Endothelial cell of umbilical vein (primary cell): ENCODE results near the gene NKX2-3. TPM values are rescaled to one million over a fixed set of nuclear protein-coding genes. Genes with fewer than 3 reads are reported as not detected.

Source experiments
- BruUV-seq: library from RNA; stranded (reverse); fragments of 400-500 nt; replicated peaks from 2 replicates; lab custom pipeline; 2021; lab: Mats Ljungman, UMichigan
- CTCF ChIA-PET: fragments of 300-600, 350-600 bp; sonication (Branson Sonifier 250); formaldehyde crosslinking; loops from one replicate; lab custom pipeline; 2021; ENCODE audit warnings: antibody characterized with exemption, inconsistent platforms; lab: Charles Lee
- POLR2A ChIA-PET: fragments of 300-600, 350-600 bp; sonication (Branson Sonifier 250); formaldehyde crosslinking; loops from one replicate; lab custom pipeline; 2021; ENCODE audit warnings: antibody characterized with exemption, inconsistent platforms; lab: Charles Lee
- DNase-seq: peaks from one replicate; pipeline ENCODE4 v3.0.0-alpha.2; 2011; ENCODE audit warnings: low read depth, low spot score
- FAIRE-seq: peaks from 2 replicates; lab custom pipeline; 2011; peaks lifted over from hg19 to GRCh38; lab: Jason Lieb, UNC
- H2AFZ ChIP-seq: 2 replicates; pipeline ENCODE4 v1.6.0; 2012; ENCODE audit warnings: low read depth, low read length, control low read depth, inconsistent platforms
- H3K27ac ChIP-seq: 2 replicates; pipeline ENCODE4 v1.5.1; 2011; ENCODE audit warnings: low read depth, mild to moderate bottlenecking, control low read depth, low read length, moderate library complexity; ENCODE audit not compliant: insufficient read depth
- H3K27me3 ChIP-seq, 2 experiments: 2 replicates each; pipeline versions ENCODE4 v1.6.0 to v1.6.1; 2011; ENCODE audit warnings: low read length in 2 of 2, mixed read lengths in 1 of 2; ENCODE audit not compliant: control insufficient read depth in 2 of 2, insufficient read depth in 2 of 2
- H3K36me3 ChIP-seq, 2 experiments: 2 replicates in 1 of 2; 3 replicates in 1 of 2; pipeline ENCODE4 v1.5.1; 2011; ENCODE audit warnings: low read length in 2 of 2, mild to moderate bottlenecking in 1 of 2, moderate library complexity in 1 of 2; ENCODE audit not compliant: control insufficient read depth in 2 of 2, insufficient read depth in 2 of 2; ENCODE audit errors: extremely low read depth in 1 of 2
- H3K4me1 ChIP-seq: 3 replicates; pipeline ENCODE4 v1.5.1; 2011; ENCODE audit warnings: mild to moderate bottlenecking, low read length; ENCODE audit not compliant: control insufficient read depth, insufficient read depth; ENCODE audit errors: extremely low read depth
- H3K4me2 ChIP-seq: 2 replicates; pipeline ENCODE4 v1.6.1; 2011; ENCODE audit warnings: low read length, control low read depth, mixed read lengths; ENCODE audit not compliant: insufficient read depth
- H3K4me3 ChIP-seq, 3 experiments: fragments of 200-600 bp in 1 of 3; sonication (generic), shearing (Covaris generic) in 1 of 3; replicated peaks in 1 of 3; 2 replicates each; pipeline ENCODE4 v1.5.1; 2011 to 2016; ENCODE audit warnings: control low read depth in 3 of 3, low read length in 3 of 3, mild to moderate bottlenecking in 2 of 3, inconsistent platforms in 1 of 3, low read depth in 1 of 3, moderate library complexity in 1 of 3; ENCODE audit not compliant: insufficient read depth in 1 of 3
- H3K79me2 ChIP-seq: 2 replicates; pipeline ENCODE4 v1.6.0; 2012; ENCODE audit warnings: low read length, inconsistent platforms; ENCODE audit not compliant: control insufficient read depth, insufficient read depth
- H3K9ac ChIP-seq: replicated peaks from 2 replicates; pipeline ENCODE3; 2011; ENCODE audit warnings: low read length, control low read depth; ENCODE audit not compliant: insufficient read depth; ENCODE audit errors: extremely low read depth
- H3K9me1 ChIP-seq: replicated peaks from 3 replicates; pipeline ENCODE4 v1.6.0; 2011; ENCODE audit warnings: mild to moderate bottlenecking, low read length; ENCODE audit not compliant: control insufficient read depth, insufficient read depth; ENCODE audit errors: extremely low read depth
- H3K9me3 ChIP-seq: replicated peaks from 2 replicates; pipeline ENCODE4 v1.5.1; 2012; ENCODE audit warnings: low read length, inconsistent platforms; ENCODE audit not compliant: control insufficient read depth, insufficient read depth
- H4K20me1 ChIP-seq: replicated peaks from 2 replicates; pipeline ENCODE3; 2011; ENCODE audit warnings: mild to moderate bottlenecking, low read length; ENCODE audit not compliant: control insufficient read depth, insufficient read depth; ENCODE audit errors: extremely low read depth
- EZH2 ChIP-seq: IDR thresholded peaks from 2 replicates; pipeline ENCODE4 v1.6.1; 2012; ENCODE audit warnings: borderline replicate concordance, low read depth, mild to moderate bottlenecking, moderate library complexity, low read length, inconsistent platforms; ENCODE audit not compliant: severe bottlenecking
- FOS ChIP-seq: IDR thresholded peaks from 2 replicates; pipeline ENCODE4 v1.6.1; 2011; ENCODE audit warnings: mild to moderate bottlenecking, low read length, moderate library complexity, borderline replicate concordance; ENCODE audit not compliant: insufficient read depth
- GATA2 ChIP-seq: IDR thresholded peaks from 2 replicates; pipeline ENCODE4 v1.7.0; 2011; ENCODE audit warnings: low read depth, mild to moderate bottlenecking, moderate library complexity, mixed read lengths, low read length; ENCODE audit not compliant: insufficient read length, insufficient read depth
- JUN ChIP-seq: IDR thresholded peaks from 2 replicates; pipeline ENCODE4 v1.6.1; 2011; ENCODE audit warnings: borderline replicate concordance, low read depth; ENCODE audit not compliant: insufficient read length, insufficient read depth
- MAX ChIP-seq: IDR thresholded peaks from 2 replicates; pipeline ENCODE4 v1.6.1; 2011; ENCODE audit not compliant: insufficient read depth, insufficient read length
- MYC ChIP-seq: IDR thresholded peaks from one replicate; pipeline ENCODE4 v1.6.1; 2011; ENCODE audit warnings: mild to moderate bottlenecking, low read depth, low read length
- POLR2A ChIP-seq: IDR thresholded peaks from 2 replicates; pipeline ENCODE4 v1.6.1; 2012; ENCODE audit warnings: low read depth, mild to moderate bottlenecking, control low read depth, low read length
- POLR2AphosphoS5 ChIP-seq: IDR thresholded peaks from 2 replicates; pipeline ENCODE4 v1.6.1; 2012; ENCODE audit warnings: low read depth, mild to moderate bottlenecking, control low read depth, low read length, moderate library complexity; ENCODE audit not compliant: insufficient read depth
- dilution Hi-C: fragments of 300-500 bp; cut with MboI; formaldehyde crosslinking; loops from one replicate; pipeline ENCODE4 v1.15.0; 2019; ENCODE audit warnings: low sequenced_read_pairs; ENCODE audit not compliant: extremely low pct_ligation_motif_present
- intact Hi-C: fragments of 100-400 bp; cut with micrococcal nuclease; formaldehyde crosslinking; loops from one replicate; pipeline ENCODE4 v1.10.0; 2022
- polyA plus RNA-seq, 4 experiments: library from polyadenylated mRNA; depleted of rRNA in 3 of 4; stranded (reverse) in 3 of 4; unstranded in 1 of 4; fragments of >200 nt; gene quantifications; 2 replicates each; pipeline versions ENCODE4 v1.2.1 to v1.2.3, GENCODE V29; 2011 to 2012; ENCODE audit warnings: missing spikeins in 1 of 4
- total RNA-seq: library from RNA; stranded (reverse); gene quantifications from 2 replicates; pipeline ENCODE4 v1.2.3, GENCODE V29; 2021
- TF ChIP-seq, protein P1 (sequence below), 2 donors: IDR thresholded peaks; 1 replicate in 1 of 2; 2 replicates in 1 of 2; pipeline ENCODE4 v1.5.1; 2011; ENCODE audit warnings: low read length in 2 of 2, mild to moderate bottlenecking in 2 of 2, moderate library complexity in 2 of 2, control low read depth in 1 of 2, inconsistent platforms in 1 of 2, low read depth in 1 of 2; ENCODE audit not compliant: insufficient read depth in 1 of 2; ENCODE audit errors: extremely low read depth in 1 of 2

NKX2-3 gene
- total and polyA plus RNA-seq, 2 donors (not counting 3 experiments of a cell fraction or from before 2014, with no cell fraction given) = not detected

DNA sequence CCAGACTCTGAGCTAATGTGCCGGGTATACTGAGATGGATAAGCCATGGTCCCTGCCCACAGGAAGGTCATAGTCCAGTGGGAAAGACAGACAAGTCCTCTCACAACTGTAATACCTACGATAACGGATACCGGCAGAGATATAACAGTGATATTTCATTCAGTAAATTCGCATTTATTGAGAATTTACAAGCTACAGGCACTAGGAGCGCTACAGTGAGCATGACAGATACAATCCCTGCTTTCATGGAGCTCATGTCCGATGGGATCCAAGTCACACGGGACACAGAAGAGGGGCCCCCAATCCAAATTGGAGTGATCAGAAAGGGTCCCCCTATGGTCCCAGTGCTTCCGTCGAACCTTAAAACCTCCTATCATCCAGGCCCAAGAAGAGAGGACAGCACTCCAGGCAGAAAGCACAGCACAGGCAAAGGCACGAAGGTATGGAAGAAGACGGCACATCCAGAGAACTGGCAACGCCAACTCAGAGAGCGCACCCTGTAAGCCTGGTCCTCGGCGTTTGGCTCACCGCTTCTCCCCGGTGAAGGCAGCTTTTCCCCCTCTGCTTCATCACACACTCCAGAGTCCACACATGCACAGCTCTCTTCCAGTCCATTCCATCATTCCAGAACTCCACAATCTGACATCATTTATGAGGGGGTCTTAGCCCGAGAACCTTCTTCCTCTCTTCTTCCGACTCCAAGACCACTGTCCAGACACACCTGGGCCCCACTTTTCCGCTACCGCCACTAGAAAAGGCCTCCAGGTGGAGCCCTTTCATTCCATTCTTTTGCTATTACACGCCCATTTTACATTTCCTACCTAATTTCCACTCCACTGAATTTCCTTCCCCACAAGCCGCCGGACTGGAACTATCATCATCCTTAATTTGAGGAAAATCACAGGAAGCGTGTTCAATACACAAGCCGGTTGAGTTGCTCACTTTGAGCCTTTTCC, 47.8 kb upstream of the NKX2-3 start:
- peaks cover 19 to 38% of the 10 kb centered on the region in 2 experiments for H3K27me3 ChIP-seq
- H3K9me3 ChIP-seq = no peaks in the 10 kb centered on the region
- no TSS peak for BruUV-seq
- no peaks in the 10 kb centered on the region for H3K4me1 ChIP-seq
- no peak for DNase-seq
- no peaks in the 10 kb centered on the region for H3K9me1 ChIP-seq
- no peak for FAIRE-seq
- H3K27ac ChIP-seq = no peak overlapping the region
- no peak overlapping the region for H3K4me2 ChIP-seq
- CTCF ChIA-PET = interaction anchor here (0.6 to 2.1 kb wide), 9 partner anchors 9 to 60 kb away, joined by 3 to 11 read pairs (median 4); no protein-coding TSS in a partner anchor
- H2AFZ ChIP-seq = no peak overlapping the region
- H3K79me2 ChIP-seq = no peaks in the 10 kb centered on the region
- no peak overlapping the region for H3K4me3 ChIP-seq
- H3K9ac ChIP-seq = no peak overlapping the region
- POLR2A ChIA-PET = no interaction called here
- dilution Hi-C loops (no loop called here), intact Hi-C loops (no loop called here)
- no peaks in the 10 kb centered on the region for H4K20me1 ChIP-seq
- no peak for TF ChIP-seq POLR2AphosphoS5
- no peak for TF ChIP-seq POLR2A
- TF ChIP-seq FOS = no peak
- TF ChIP-seq, protein P1, sequence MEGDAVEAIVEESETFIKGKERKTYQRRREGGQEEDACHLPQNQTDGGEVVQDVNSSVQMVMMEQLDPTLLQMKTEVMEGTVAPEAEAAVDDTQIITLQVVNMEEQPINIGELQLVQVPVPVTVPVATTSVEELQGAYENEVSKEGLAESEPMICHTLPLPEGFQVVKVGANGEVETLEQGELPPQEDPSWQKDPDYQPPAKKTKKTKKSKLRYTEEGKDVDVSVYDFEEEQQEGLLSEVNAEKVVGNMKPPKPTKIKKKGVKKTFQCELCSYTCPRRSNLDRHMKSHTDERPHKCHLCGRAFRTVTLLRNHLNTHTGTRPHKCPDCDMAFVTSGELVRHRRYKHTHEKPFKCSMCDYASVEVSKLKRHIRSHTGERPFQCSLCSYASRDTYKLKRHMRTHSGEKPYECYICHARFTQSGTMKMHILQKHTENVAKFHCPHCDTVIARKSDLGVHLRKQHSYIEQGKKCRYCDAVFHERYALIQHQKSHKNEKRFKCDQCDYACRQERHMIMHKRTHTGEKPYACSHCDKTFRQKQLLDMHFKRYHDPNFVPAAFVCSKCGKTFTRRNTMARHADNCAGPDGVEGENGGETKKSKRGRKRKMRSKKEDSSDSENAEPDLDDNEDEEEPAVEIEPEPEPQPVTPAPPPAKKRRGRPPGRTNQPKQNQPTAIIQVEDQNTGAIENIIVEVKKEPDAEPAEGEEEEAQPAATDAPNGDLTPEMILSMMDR (IDR thresholded peaks at IDR 0.05; ENCODE audit: extremely low read depth in 1 of 2, insufficient read depth in 1 of 2, low read depth in 1 of 2, low read length in 2 of 2) = no peak
- TF ChIP-seq GATA2 = no peak
- no peak for TF ChIP-seq MYC
- no peak for TF ChIP-seq MAX
- no peak for TF ChIP-seq JUN
- TF ChIP-seq EZH2 = no peak
- H3K36me3 ChIP-seq = no peaks in the 10 kb centered on the region
